Activated CD4-positive, CD25-positive, alpha-beta regulatory T cell treated with anti-CD3 and anti-CD28 coated beads, Interleukin-2, amount 50 U/mL, for 72 hours (primary cell): ENCODE data around the gene CPED1.
"Not testable (repeated sequence)": the region's sequence is repeated elsewhere in the genome, so short reads cannot be mapped to it uniquely, and the experiment has no call there.

Experiments used
- DNase-seq: peaks from one replicate; pipeline ENCODE4 v3.0.0; 2021

Gene CPED1

DNA sequence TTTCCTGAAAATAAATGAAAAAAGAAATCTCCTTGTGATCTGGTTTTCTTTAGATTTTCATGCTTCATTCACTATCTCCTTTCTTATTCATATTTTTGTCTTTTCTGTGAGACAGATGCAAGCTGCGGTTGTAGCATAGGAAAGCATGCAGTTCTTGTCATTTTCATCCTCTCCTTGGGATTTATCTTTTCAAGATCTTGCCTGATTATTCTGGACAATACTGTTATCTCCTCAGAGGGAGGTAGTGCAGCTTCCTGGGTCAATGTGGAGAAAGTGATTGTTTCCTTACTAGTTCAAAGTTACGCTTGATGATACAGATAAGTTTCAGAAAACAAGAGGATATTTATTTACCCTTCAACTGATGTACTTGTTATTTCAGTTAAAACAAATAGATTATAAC, 114.6 kb downstream of the CPED1 start:
- no peak for DNase-seq

DNA sequence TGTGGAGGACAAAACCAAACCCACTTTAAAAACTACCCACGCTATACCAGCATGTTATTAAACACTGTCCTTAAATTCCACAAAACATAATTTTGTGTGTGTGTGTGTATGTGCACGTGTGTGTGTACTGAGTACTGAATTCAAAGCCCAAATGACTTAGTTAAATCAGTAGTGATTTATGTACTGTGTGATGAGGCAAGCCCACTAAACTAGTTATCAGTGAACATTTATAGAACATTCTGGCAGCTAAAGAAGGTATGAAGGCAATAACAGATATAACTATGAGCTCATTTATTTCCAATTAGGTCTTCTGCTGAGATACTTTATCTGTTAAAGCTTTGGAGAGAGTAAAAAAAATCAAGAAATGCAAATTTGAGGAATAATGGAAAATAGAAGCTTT, 115.1 kb downstream of the CPED1 start:
- DNase-seq = no peak

GRCh38 chr7:121105262-121105661, 116.8 kb downstream of the CPED1 start:
- DNase-seq = no peak

- no peak for DNase-seq
Observed at GRCh38 chr7:121107923-121108498, 119.5 kb downstream of the CPED1 start.

DNA sequence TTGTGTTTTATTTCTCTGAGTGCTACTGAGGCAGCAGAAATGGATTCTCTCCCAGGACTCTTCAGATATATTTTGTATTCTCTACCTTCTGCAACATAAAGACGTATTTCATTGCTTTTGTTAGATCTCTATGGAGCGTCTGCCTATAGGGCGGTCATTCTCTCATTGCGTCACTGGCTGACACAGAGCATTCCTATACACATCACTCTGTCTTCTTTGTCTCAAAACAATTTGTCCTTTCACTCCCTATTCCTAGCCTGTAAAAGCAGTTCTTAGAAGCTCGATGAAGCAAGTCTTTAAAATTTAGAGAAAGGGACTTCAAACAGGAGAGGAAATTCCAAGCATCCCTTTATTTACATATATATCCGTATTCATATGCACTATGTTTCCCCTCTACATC, 120.6 kb downstream of the CPED1 start:
- no peak for DNase-seq

- DNase-seq = no peak
Observed at GRCh38 chr7:121113288-121113687, 124.8 kb downstream of the CPED1 start.

- no peak for DNase-seq
Observed at GRCh38 chr7:121116396-121116795, 127.9 kb downstream of the CPED1 start.

DNA sequence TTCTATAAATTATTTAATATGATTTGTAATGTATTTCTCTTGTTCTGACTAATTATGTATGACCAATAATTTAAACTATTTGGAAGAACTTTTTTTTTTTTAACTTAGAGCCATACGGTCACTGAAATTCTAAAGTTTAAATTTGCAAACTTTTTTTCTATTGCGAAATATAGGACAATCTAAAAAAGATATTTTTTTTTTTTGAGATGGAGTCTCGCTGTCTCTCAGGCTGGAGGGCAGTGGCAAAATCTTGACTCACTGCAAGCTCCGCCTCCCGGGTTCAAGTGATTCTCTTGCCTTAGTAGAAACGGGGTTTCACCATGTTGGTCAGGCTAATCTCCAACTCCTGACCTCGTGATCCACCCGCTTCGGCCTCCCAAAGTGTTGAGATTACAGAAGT, 130.5 kb downstream of the CPED1 start:
- DNase-seq = no peak

GRCh38 chr7:121123032-121123431, 134.5 kb downstream of the CPED1 start:
- no peak for DNase-seq

DNA sequence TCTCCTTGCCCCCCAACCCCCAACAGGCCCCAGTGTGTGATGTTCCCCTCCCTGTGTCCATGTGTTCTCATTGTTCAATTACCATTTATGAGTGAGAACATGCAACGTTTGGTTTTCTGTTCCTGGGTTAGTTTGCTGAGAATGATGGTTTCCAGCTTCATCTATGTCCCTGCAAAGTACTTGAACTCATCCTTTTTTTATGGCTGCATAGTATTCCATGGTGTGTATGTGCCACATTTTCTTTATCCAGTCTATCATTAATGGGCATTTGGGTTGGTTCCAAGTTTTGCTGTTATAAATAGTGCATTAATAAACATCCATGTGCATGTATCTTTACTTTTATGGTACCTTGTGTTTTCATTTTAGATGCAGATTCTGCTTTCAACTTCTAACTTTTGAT, 136.9 kb downstream of the CPED1 start:
- not testable (repeated sequence) for DNase-seq

DNA sequence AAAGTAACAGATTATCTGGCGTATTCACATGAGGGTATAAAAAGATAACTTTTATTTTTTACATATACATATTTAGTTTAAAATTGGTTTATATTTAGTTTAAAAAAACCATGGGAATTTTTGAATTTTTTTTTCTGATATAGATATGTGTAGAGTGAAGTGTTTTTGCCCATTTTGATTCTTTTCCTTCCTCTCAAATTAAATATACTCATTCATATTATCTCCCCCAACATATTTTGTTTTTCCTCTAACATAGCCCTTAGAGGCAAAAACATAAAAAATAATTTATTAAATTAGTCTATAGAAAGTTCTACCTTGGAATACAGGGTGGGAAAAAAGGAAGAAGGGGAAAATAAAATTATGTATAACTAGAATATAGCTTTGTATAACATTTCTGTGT, 137.7 kb downstream of the CPED1 start:
- no peak for DNase-seq

GRCh38 chr7:121126801-121127534, 138.5 kb downstream of the CPED1 start:
- DNase-seq = no peak

DNA sequence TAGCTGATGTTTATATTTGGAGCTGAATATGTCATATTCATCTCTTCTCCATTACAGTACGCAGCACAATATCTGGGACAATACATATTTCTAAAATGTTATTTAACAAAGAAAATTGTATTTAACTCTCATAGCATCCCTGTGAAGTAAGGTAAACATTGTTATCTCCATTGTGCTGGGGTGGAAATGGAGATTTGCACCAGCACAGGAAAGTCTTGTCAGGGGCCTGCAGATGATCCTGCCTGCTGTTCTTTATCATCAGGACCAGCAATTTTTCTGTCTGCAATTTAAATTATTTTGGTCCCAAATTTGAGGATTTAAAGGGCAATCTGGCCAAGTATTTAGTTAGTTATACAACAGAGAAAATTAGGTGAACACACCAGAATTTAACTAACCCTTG, 144.4 kb downstream of the CPED1 start:
- no peak for DNase-seq

GRCh38 chr7:121133444-121133843, 144.9 kb downstream of the CPED1 start:
- no peak for DNase-seq

- no peak for DNase-seq
Observed at GRCh38 chr7:121137580-121137979, 149.1 kb downstream of the CPED1 start.

DNA sequence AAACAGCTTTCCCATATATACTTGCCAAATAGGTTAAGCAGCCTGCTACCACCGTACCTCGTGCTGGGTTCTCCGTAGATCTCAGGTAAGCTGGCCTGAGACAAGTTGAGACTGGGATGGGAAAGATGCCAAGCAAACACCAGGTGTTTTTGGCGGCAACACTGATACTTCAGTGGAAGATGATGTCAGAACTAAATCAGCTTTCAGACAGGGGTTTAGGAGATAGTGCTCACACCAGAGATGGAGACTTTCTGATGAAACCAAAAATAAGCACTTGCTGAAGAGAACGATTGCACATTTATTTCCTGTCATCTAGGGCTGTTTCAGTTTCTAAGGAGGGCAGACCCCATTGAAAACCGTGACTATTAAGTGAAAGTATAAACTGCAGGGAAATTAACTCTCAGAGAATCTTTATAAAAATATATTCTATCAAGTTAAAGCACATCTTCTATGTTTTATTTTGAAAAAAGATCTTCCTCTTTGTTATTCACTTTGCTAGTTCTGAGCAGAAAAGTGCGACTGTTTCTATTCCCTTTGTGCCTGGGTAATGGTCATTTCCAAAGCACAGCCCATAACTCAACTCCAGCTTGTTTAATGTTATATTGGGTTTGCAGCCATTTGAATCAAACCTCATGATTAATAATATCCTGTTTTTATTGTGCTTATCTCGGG, 149.9 kb downstream of the CPED1 start:
- no peak for DNase-seq

GRCh38 chr7:121139427-121139826, 150.9 kb downstream of the CPED1 start:
- DNase-seq = no peak

- DNase-seq = no peak
Observed at GRCh38 chr7:121140790-121141189, 152.3 kb downstream of the CPED1 start.

DNA sequence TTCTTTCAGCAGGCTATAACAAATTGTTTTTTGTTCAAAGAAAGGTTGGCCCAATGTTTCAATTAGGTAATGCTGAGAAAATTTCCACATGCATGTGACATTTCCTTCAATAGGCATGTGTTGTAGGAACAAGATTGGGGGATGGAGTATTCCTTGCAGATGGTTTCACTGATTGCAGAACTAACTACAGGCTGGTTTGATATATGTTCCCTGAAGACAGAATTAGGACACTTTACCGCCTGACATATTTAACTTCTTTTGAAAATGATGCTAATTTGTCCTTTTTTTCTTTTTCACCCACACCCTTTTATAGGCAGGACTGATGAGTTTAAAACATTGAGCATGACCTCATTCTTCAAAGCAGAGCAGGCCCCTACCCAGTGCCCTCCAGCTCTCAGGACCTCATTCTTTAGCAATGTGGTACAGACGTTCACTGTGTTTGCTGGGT, 163.3 kb downstream of the CPED1 start:
- DNase-seq = no peak

- DNase-seq = no peak
Observed at GRCh38 chr7:121153411-121153810, 164.9 kb downstream of the CPED1 start.

- DNase-seq = no peak
Observed at GRCh38 chr7:121153995-121154394, 165.5 kb downstream of the CPED1 start.

GRCh38 chr7:121156825-121157224, 168.3 kb downstream of the CPED1 start:
- DNase-seq = no peak

- no peak for DNase-seq
Observed at GRCh38 chr7:121157341-121157751, 168.8 kb downstream of the CPED1 start.

GRCh38 chr7:121157885-121158590, 169.5 kb downstream of the CPED1 start:
- DNase-seq = no peak
